Right kidney (tissue), 1 donor: Measurements from ENCODE around the gene PSIP1.
A peak's percentile ranks its signal among the peaks of the same experiment; 100 is the strongest.
"Not testable (repeated sequence)": the region's sequence is repeated elsewhere in the genome, so short reads cannot be mapped to it uniquely, and the experiment has no call there.

Source experiments
- DNase-seq: peaks from one replicate; pipeline ENCODE4 v3.0.0-alpha.2; 2016

Gene PSIP1

DNA sequence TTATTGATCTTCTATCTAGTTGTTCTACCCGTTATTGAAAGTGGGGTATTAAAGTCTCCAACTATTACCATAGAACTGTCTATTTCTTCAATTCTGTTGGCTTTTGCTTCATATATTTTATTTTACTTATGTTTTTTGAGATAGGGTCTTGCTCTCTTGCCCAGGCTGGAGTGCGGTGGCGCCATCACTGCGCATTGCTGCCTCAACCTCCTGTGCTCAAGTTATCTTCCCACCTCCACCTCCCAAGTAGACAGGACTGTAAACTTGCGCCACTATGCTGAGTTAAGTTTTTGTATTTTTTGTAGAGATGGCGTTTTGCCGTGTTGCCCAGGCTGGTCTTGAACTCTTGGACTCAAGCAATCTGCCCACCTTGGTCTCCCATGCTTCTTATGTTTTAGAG lies 71.9 kb downstream of the PSIP1 start:
- DNase-seq: no peak

DNA sequence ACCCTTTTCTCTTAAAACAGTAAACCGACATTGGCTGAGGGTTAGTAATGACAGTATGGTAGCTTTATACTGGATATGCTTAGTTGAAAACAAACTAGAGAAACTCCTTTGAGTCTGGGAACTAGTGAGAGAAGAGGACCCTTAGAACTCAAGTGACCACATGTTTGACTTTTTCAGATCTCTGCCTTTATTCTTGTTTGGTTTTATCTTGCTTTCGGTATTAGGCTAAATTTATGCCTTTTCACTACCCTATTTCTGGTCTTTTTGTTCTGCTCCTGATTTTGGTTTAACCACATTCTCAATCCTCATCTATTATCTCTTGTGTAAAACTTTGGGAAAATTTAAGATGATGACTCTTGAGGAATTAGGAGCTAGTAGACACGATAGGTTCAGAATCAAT lies 77.1 kb downstream of the PSIP1 start:
- no peak for DNase-seq

DNA sequence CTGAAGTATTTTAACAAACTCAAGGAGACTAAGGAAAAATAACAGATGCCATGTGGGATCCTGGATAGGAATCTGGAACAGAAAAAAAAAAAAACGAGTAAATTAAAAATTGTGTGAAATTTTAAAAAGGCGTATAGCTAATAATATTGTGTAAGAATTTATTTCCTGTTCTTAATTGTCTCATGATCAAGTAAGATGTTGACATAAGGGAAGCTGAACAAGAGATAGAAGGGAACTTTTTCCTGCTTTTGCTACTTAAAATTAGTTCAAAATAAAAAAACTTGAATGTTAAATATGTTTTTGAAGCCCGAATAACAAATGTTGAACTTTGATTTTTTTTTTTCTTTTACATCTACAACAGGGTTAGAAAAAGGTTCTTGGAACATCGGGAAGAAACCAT lies 77.6 kb downstream of the PSIP1 start:
- no peak for DNase-seq

DNA sequence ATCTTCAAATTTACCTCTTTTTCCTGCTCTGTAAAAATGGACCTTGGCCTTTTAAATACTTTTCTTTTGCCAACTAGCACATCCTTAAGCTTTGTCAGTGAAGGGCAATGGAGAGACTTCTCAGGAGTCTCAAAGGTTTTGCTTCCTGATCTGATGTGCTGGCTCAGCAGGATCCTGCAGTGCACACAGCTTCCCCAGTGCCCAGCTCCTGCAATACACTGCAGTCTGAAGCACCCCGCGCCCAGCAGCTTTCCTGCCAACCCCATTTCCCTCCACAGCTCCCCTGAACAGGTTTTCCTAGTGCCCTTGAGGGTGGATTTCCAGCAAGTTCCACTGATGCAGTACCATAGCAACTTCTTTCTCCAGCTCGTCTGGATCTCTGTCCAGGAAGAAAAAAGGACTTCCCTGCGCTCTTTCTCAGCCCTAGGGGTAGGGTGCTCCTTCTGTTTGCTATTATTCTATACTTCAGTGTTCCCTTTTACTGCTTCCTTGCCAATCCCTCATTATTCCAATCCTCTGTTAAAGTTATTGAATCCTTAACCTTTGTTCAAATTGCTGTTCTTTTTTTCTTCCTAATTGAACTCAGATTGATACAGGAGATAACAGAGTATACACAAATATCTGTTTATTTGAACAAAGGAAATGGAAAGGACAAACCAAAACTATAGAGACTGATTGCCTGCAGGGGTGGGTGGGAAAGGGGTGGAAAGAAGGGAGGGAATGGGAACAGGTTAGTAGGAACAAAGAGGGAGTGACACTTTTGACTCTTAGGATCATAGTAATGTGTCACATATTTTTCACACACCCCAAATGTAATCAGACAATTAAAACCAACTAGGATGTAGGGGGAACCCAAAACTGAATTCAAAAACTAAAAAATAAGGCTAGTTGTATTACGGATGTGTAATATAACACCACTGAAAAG lies 79.6 kb downstream of the PSIP1 start:
- no peak for DNase-seq

DNA sequence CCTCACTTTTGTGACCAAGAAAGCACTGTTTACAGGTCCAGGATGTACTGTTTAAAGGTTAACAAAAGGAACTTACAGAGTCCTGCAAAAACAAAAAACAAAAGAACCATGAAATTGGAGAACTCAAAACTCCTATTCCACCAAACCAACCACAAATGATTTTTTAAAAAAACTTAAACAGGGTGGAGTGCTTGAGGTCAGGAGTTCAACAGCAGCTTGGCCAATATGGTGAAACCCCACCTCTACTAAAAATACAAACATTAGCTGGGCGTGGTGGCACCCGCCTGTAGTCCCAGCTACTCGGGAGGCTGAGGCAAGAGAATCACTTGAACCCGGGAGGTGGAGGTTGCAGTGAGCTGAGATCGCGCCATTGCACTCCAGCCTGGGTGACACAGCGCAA lies 83.1 kb downstream of the PSIP1 start:
- DNase-seq: not testable (repeated sequence)

DNA sequence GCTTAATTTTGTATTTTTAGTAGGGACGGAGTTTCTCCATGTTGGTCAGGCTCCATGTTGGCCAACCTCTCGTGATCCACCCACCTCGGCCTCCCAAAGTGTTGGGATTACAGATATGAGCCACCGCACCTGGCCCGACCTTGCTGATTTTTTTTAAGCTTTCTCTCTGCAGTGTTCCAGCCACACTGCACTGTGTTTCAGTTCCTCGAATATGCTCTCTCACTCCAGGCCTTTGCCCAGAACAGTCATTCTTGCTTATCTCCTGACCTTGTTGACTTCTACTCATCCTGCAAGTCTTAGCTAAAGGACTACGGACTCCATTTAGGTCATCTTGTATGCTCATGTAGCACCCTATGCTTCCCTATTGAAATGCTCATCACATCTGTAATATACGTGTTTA lies 84.8 kb downstream of the PSIP1 start:
- no peak for DNase-seq

DNA sequence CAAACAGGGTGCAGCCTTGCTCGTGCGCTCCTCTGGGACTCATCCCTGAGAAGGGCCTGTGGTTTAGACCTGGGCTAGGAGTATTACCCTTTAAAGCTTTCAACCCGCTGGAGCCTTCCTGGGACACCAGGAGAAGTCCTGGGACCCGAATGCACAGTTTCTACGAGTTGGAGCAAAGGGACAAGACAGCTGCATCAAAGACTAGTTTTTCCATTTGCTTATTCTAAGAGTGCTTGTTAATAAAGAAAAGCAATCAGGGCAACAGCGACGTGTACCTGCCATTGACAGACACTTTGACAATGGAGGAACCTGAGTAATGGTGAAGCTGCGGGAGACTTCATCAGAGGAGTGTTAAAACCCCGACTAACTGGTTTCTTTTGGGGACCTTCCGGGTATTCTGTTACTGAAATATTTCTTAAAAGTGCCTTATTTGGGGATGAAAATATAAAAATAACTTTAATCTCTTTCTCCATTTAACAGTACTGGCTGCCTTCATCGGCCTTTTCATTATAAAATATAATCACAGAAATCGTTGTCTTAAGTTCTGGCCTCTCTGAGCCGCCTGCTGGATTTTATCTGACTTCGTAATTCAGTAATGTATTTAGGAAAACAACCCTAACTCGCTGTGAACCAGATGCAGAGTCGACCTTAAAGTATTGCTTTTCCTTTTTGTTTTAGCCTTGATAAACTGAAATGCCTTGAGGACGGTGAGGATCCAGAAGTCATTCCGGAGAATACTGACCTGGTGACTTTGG lies 87.4 kb downstream of the PSIP1 start:
- no peak for DNase-seq

DNA sequence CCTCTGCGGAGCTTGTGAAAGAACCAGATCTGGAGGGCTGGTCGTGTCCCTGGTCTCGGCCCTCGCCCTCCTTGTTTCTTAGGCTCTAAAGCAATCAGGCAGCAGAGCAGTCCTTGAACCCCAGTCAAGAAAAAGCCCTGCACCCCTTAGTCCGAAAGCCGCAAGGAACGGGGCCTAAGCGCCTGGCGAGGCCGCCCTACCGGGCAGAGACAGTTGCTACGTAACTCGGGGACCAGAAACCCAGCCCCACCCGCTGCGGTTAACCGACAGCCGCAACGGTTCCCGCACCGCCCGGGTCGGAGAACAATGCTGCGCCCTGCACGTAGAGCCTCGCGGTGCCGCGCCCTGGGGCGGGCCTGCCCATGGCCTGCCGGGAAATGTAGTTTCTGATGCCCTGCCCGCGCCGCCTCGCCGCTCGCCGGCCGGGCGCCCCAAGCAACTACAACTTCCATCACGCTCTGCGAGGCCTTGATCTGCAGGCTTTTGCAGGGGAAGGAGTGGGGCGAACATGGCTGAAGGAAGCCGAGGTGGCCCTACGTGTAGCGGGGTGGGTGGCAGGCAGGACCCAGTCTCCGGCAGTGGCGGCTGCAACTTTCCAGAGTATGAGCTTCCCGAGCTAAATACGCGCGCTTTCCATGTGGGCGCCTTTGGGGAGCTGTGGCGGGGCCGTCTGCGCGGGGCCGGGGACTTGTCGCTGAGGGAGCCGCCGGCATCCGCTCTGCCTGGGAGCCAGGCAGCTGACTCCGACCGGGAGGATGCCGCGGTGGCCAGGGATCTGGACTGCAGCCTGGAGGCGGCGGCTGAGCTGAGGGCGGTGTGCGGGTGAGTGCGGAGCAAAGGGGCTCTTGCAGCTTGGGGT lies 88.2 kb downstream of the PSIP1 start, which contains the start of gene SNAPC3:
Gene SNAPC3, plus strand, starts transcription at position 505 of the 859 bp plus-strand sequence. Its CDS starts 4 bp downstream, at position 509.
- peak; percentile 93 for DNase-seq

DNA sequence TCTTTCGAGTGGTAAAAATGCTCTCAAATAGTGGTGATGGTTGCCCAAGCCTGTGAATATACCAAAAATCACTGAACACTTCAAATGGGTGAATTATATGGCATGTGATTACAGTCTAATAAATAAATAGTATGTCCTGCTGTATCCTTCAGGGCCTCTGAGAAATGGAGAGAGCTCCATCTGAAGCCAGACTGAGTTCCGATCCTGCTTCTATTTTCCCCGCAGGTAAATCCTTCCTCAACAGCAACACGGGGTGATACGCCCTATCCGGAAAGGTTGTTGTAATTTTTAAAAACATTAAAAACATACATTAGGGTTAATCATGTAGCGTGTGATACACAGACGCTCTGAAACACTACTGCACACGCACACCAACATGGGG lies 88.8 kb downstream of the PSIP1 start:
- DNase-seq: no peak

DNA sequence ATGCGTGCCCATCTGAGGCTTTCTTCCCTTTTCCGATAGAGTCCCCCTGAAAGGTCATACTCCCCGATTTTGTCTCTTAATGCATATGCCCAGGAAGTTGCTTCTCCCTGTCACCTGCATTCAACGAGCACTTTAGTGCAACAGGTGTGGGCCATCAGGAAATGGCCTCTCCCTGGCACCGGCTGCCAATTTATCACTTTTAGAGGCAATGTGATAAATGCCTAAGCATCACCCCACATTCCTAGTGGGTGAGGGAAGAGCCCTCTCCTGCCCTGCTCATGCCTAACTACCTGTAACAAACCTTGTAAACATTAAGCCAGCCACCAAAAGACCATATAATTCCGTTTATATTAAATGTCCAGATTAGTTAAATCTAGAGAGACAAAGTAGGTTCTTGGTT lies 89.2 kb downstream of the PSIP1 start:
- DNase-seq: no peak

DNA sequence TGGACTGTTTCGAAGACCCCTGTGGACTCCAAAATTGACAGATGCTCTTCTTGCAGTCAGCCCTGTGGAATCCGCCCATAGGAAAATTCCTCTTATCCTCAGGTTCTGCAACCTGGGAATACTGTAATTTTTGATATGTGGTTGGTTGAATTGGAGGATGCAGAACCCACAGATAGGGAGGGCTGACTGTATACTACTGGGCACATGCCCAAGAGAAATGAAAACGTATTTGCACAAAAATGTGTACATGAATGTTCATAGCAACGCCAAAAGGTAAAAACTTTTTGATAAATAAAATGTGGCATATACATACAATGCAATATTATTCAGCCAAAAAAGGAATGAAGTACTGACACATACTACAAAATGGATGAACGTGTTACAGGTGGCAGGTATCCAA lies 90.0 kb downstream of the PSIP1 start:
- DNase-seq: no peak

DNA sequence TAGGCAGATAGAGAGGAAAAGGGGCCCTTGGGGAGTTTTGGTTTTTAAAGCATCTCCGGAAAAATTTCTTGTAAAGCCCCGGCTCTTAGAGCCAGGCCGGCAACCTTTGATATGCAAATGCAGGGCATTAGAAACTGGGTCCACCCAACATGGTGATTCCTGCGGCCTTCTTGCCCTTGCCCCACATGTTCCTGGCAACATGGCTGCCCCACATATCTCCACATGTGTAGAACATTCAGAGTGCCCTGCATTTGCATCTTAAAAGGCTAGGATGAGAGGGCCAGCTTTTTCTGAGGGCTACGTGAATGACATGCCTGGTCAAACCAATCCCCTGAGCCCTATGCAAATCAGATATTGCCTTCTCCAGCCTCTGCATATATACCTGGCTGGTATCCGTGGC lies 93.1 kb downstream of the PSIP1 start:
- DNase-seq: no peak

DNA sequence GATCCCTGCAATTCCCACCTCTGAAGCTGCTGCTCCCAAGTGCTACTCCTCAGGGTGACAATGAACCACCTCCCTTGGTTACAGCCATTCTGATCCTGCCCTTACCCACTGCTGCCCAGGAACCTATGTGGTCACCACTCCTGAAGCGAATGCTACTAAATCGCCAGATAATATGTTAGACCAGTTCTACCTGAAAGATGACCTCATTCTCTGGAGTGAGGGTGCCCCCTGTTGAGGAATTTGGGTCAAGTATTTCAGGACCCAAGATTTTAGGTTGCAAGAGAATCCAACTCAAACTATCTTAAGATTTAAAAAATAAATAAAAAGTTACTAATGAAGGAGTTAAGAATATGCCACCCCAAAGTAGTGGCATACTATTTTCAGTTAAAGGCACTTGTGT lies 93.9 kb downstream of the PSIP1 start:
- DNase-seq: peak; percentile 12
